Liver (tissue), 9 donors: ENCODE measurements around the gene FAM193A. TPM values are rescaled to one million over a fixed set of nuclear protein-coding genes. Genes with fewer than 3 reads are reported as not detected.

ENCODE experiments used
- DNase-seq: peaks from one replicate; pipeline ENCODE4 v3.0.0-alpha.2; 2017; ENCODE audit warnings: low spot score
- H3K27ac ChIP-seq, 2 donors: one replicate each; pipeline ENCODE4 v1.7.0; 2013; ENCODE audit warnings: inconsistent platforms in 2 of 2, low read length in 2 of 2, control low read depth in 1 of 2, low read depth in 1 of 2, mild to moderate bottlenecking in 1 of 2
- H3K27me3 ChIP-seq, 4 donors: one replicate each; pipeline versions ENCODE4 v1.6.1 to v1.7.0; 2013; ENCODE audit warnings: low read length in 3 of 4, inconsistent platforms in 1 of 4, mild to moderate bottlenecking in 1 of 4, moderate library complexity in 1 of 4; ENCODE audit not compliant: control insufficient read depth in 4 of 4, insufficient read depth in 4 of 4
- H3K36me3 ChIP-seq, 4 donors: one replicate each; pipeline versions ENCODE4 v1.6.1 to v1.7.0; 2013; ENCODE audit warnings: low read length in 3 of 4, mild to moderate bottlenecking in 3 of 4, low read depth in 1 of 4, moderate library complexity in 1 of 4; ENCODE audit not compliant: control insufficient read depth in 4 of 4, insufficient read depth in 3 of 4
- H3K4me1 ChIP-seq, 4 donors: one replicate each; pipeline versions ENCODE4 v1.6.1 to v1.7.0; 2013; ENCODE audit warnings: low read length in 3 of 4, mild to moderate bottlenecking in 3 of 4, moderate library complexity in 1 of 4; ENCODE audit not compliant: control insufficient read depth in 4 of 4, insufficient read depth in 4 of 4
- H3K4me3 ChIP-seq, 3 donors: one replicate each; pipeline versions ENCODE4 v1.6.1 to v1.7.0; 2013; ENCODE audit warnings: low read length in 3 of 3, control low read depth in 1 of 3, low read depth in 1 of 3, mild to moderate bottlenecking in 1 of 3
- H3K9ac ChIP-seq, 2 donors: one replicate each; pipeline ENCODE4 v1.7.0; 2013; ENCODE audit warnings: low read length in 2 of 2, mild to moderate bottlenecking in 2 of 2, moderate library complexity in 2 of 2, control low read depth in 1 of 2, low read depth in 1 of 2
- H3K9me3 ChIP-seq, 4 donors: one replicate each; pipeline versions ENCODE4 v1.6.1 to v1.7.0; 2013; ENCODE audit warnings: low read length in 3 of 4; ENCODE audit not compliant: control insufficient read depth in 4 of 4
- CTCF ChIP-seq: fragments of 150-350 bp; IDR thresholded peaks from 2 replicates; pipeline ENCODE4 v1.5.1; 2017; ENCODE audit warnings: improper control_type of control experiment, low read depth, low read length; ENCODE audit not compliant: missing input control
- EGR1 ChIP-seq, 2 donors: IDR thresholded peaks; 2 replicates each; pipeline ENCODE4 v1.6.1; 2016 to 2018; ENCODE audit warnings: antibody characterized with exemption in 2 of 2, low read depth in 2 of 2
- FOXA1 ChIP-seq: IDR thresholded peaks from 2 replicates; pipeline ENCODE4 v1.6.1; 2016; ENCODE audit warnings: antibody characterized with exemption
- FOXA2 ChIP-seq: IDR thresholded peaks from 2 replicates; pipeline ENCODE4 v1.6.1; 2016; ENCODE audit warnings: antibody characterized with exemption
- NR2F2 ChIP-seq: IDR thresholded peaks from 2 replicates; pipeline ENCODE4 v1.6.1; 2016; ENCODE audit warnings: antibody characterized with exemption
- RAD21 ChIP-seq, 2 donors: IDR thresholded peaks; 2 replicates each; pipeline ENCODE4 v1.6.1; 2016; ENCODE audit warnings: antibody characterized with exemption in 2 of 2, mild to moderate bottlenecking in 2 of 2
- REST ChIP-seq: IDR thresholded peaks from 2 replicates; pipeline ENCODE4 v1.6.1; 2016; ENCODE audit warnings: antibody characterized with exemption, mild to moderate bottlenecking
- SP1 ChIP-seq: IDR thresholded peaks from 2 replicates; pipeline ENCODE4 v1.6.1; 2018; ENCODE audit warnings: antibody characterized with exemption, mild to moderate bottlenecking
- TAF1 ChIP-seq: conservative IDR thresholded peaks from 2 replicates; pipeline ENCODE4 v1.6.1; 2016; ENCODE audit warnings: antibody characterized with exemption, mild to moderate bottlenecking
- ZBTB33 ChIP-seq: IDR thresholded peaks from 2 replicates; pipeline ENCODE4 v1.6.1; 2016; ENCODE audit warnings: antibody characterized with exemption
- WGBS: extraction: QIAGEN DNeasy Blood & Tissue Kit; methylation state at CpG from one replicate; pipeline ENCODE4 v1.1.7; 2013; 5-methylcytosine and 5-hydroxymethylcytosine counted together
- polyA plus RNA-seq, 2 donors: library from polyadenylated mRNA; stranded (reverse) in 1 of 2; unstranded in 1 of 2; fragments of 200-250 nt in 1 of 2; fragments of >200 nt in 1 of 2; fragmentation: Nextera tagmentation in 1 of 2; extraction: Ambion mirVana in 1 of 2; gene quantifications; one replicate each; pipeline versions ENCODE4 v1.2.1 to v1.2.3, GENCODE V29; 2013 to 2015
- total RNA-seq, 2 donors: library from RNA; depleted of rRNA; stranded (reverse); fragments of >200 nt; gene quantifications; one replicate each; pipeline ENCODE4 v1.2.3, GENCODE V29; 2014
- TF ChIP-seq, protein P1 (sequence below): IDR thresholded peaks from 2 replicates; pipeline ENCODE4 v1.6.1; 2016; ENCODE audit warnings: antibody characterized with exemption
- donor health status: healthy.
- donor health status: healthy.
- donor health status: healthy.
- donor health status: healthy.
- donor health status: healthy.

Gene FAM193A
- total and polyA plus RNA-seq, 4 donors, result 3.9 to 10.2 (median 7.0) TPM

GRCh38 chr4:2743518-2744445 lies 207.3 kb downstream of the FAM193A start:
- no peaks in the 10 kb centered on the region for H3K9me3 ChIP-seq
- no peak for TF ChIP-seq CTCF
- no peak for TF ChIP-seq REST
- no peak for TF ChIP-seq TAF1
- no peak for TF ChIP-seq FOXA1
- TF ChIP-seq, protein P1, sequence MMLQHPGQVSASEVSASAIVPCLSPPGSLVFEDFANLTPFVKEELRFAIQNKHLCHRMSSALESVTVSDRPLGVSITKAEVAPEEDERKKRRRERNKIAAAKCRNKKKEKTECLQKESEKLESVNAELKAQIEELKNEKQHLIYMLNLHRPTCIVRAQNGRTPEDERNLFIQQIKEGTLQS, result no peak
- 94% methylated on average over 21 of the region's 21 CpGs for WGBS
- no peak for DNase-seq
- H3K27me3 ChIP-seq, result no peaks in the 10 kb centered on the region
- H3K27ac ChIP-seq, result no peak overlapping the region
- H3K36me3 ChIP-seq, result peaks cover 6 to 51% (median 27%) of the 10 kb centered on the region in 4 donors
- peaks cover 0 to 2% (median 0%) of the 10 kb centered on the region in 4 donors for H3K4me1 ChIP-seq
- H3K9ac ChIP-seq, result no peak overlapping the region
- H3K4me3 ChIP-seq, result no peak overlapping the region

DNA sequence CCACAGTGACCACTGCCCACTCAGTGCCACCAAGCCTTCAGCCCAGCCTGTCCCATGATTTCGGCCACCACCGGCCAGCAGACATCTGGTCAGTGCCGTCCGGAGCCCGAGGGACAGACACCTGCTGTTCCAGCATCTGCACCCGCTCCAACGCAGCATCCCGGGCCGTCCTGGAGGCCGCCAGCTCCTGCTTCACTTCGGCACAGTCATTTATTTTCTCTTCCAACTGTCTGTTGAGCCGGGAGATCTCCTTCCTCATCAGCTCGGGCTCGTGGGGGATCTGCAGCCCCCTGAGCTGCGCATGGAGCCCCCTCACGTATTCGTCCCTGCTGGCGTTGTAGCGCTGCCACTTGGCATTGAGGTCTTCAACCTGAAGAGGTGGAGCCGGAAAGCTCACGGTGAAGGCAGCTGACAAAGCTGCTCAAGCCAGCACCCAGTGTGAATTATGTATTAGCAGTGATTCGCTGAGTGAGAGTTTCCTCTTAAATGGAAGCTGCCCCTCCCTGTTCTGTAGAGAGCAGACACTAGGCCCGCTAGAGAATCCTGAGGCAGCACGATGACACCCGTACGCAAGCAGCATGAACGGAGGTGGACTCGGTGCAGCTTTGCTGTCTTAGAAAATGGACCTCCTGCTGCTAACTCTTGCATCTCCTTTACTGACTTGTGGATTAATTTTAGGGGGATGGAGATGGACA lies 208.3 kb downstream of the FAM193A start:
- no peak for DNase-seq
- peaks cover 6 to 51% (median 27%) of the 10 kb centered on the region in 4 donors for H3K36me3 ChIP-seq

More for the DNA sequence above, 208.3 kb downstream of the FAM193A start:
- Histone ChIP-seq H3K27me3 (no peaks in the 10 kb centered on the region), H3K4me3 (no peak overlapping the region), H3K27ac (no peak overlapping the region), H3K4me1 (peaks cover 0 to 2% (median 0%) of the 10 kb centered on the region in 4 donors), H3K9ac (no peak overlapping the region), H3K9me3 (no peaks in the 10 kb centered on the region)
- WGBS, result 95% methylated on average over 28 of the region's 28 CpGs
- no peak for TF ChIP-seq SP1
- no peak for TF ChIP-seq RAD21 (IDR thresholded peaks at IDR 0.05)
- no peak for TF ChIP-seq NR2F2
- no peak for TF ChIP-seq ZBTB33
- TF ChIP-seq EGR1 (IDR thresholded peaks at IDR 0.05; ENCODE audit: low read depth in 2 of 2), result no peak
- TF ChIP-seq TAF1, result no peak
- TF ChIP-seq FOXA2, result no peak
- no peak for TF ChIP-seq REST
